Renal cortex interstitium (tissue), 11 donors: ENCODE data around the gene HDGF. TPM values are rescaled to one million over a fixed set of nuclear protein-coding genes. Genes with fewer than 3 reads are reported as not detected.

Experiments used
- DNase-seq, 11 donors: peaks; one replicate each; pipeline ENCODE4 v3.0.0-alpha.2; 2013; ENCODE audit warnings: low read depth in 9 of 11, low spot score in 4 of 11; ENCODE audit errors: extremely low read depth in 1 of 11
- polyA plus RNA-seq, 3 donors: library from polyadenylated mRNA; unstranded; fragments of 120-200 nt; gene quantifications; one replicate each; pipeline ENCODE4 v1.2.1, GENCODE V29; 2013; ENCODE audit not compliant: insufficient read length in 3 of 3

Gene HDGF
- polyA plus RNA-seq, 3 donors: 262 to 301 (median 270) TPM

- no peak for DNase-seq
These were observed 43.2 kb downstream of the HDGF start for GRCh38 chr1:156708218-156708661.

- no peak for DNase-seq
These were observed 43.9 kb downstream of the HDGF start for GRCh38 chr1:156707417-156708217.

- DNase-seq: no peak
These were observed 44.6 kb downstream of the HDGF start for GRCh38 chr1:156706657-156707416.

GRCh38 chr1:156705918-156706656, 45.4 kb downstream of the HDGF start:
- peak in 6 of 11 donors; percentile 72 to 88 (median 82) for DNase-seq

- no peak for DNase-seq
These were observed 46.1 kb downstream of the HDGF start, which contains the start of gene CRABP2 for GRCh38 chr1:156705321-156705917. CRABP2 (minus strand) TSS chr1:156705583; CDS start chr1:156705446, 137 bp downstream.

GRCh38 chr1:156704930-156705320, 46.5 kb downstream of the HDGF start:
- no peak for DNase-seq

- DNase-seq: no peak
These were observed 47.2 kb downstream of the HDGF start for GRCh38 chr1:156704166-156704711.

- no peak for DNase-seq
These were observed 47.7 kb downstream of the HDGF start for GRCh38 chr1:156703741-156704140.

- no peak for DNase-seq
These were observed 48.1 kb downstream of the HDGF start for GRCh38 chr1:156703336-156703735.

GRCh38 chr1:156700736-156701531, 50.5 kb downstream of the HDGF start:
- DNase-seq: no peak

- no peak for DNase-seq
These were observed 52.5 kb downstream of the HDGF start for GRCh38 chr1:156698995-156699394.

- DNase-seq: no peak
These were observed 54.0 kb downstream of the HDGF start for GRCh38 chr1:156697481-156697880.

- DNase-seq: no peak
These were observed 54.7 kb downstream of the HDGF start for GRCh38 chr1:156696755-156697154.

GRCh38 chr1:156694690-156694962, 56.8 kb downstream of the HDGF start:
- no peak for DNase-seq

GRCh38 chr1:156693848-156694689, 57.4 kb downstream of the HDGF start:
- DNase-seq: no peak

GRCh38 chr1:156692925-156693847, 58.3 kb downstream of the HDGF start:
- peak in 7 of 11 donors; percentile 60 to 89 (median 83) for DNase-seq
